Endothelial cell of umbilical vein (primary cell): Measurements from ENCODE around the gene PDE3B. TPM values are rescaled to one million over a fixed set of nuclear protein-coding genes. Genes with fewer than 3 reads are reported as not detected.

Experiments
- BruUV-seq: library from RNA; stranded (reverse); fragments of 400-500 nt; replicated peaks from 2 replicates; lab custom pipeline; 2021; lab: Mats Ljungman, UMichigan
- CTCF ChIA-PET: fragments of 300-600, 350-600 bp; sonication (Branson Sonifier 250); formaldehyde crosslinking; loops from one replicate; lab custom pipeline; 2021; ENCODE audit warnings: antibody characterized with exemption, inconsistent platforms; lab: Charles Lee
- POLR2A ChIA-PET: fragments of 300-600, 350-600 bp; sonication (Branson Sonifier 250); formaldehyde crosslinking; loops from one replicate; lab custom pipeline; 2021; ENCODE audit warnings: antibody characterized with exemption, inconsistent platforms; lab: Charles Lee
- DNase-seq: peaks from one replicate; pipeline ENCODE4 v3.0.0-alpha.2; 2011; ENCODE audit warnings: low read depth, low spot score
- FAIRE-seq: peaks from 2 replicates; lab custom pipeline; 2011; peaks lifted over from hg19 to GRCh38; lab: Jason Lieb, UNC
- H2AFZ ChIP-seq: 2 replicates; pipeline ENCODE4 v1.6.0; 2012; ENCODE audit warnings: low read depth, low read length, control low read depth, inconsistent platforms
- H3K27ac ChIP-seq: 2 replicates; pipeline ENCODE4 v1.5.1; 2011; ENCODE audit warnings: low read depth, mild to moderate bottlenecking, control low read depth, low read length, moderate library complexity; ENCODE audit not compliant: insufficient read depth
- H3K27me3 ChIP-seq, 2 experiments: 2 replicates each; pipeline versions ENCODE4 v1.6.0 to v1.6.1; 2011; ENCODE audit warnings: low read length in 2 of 2, mixed read lengths in 1 of 2; ENCODE audit not compliant: control insufficient read depth in 2 of 2, insufficient read depth in 2 of 2
- H3K36me3 ChIP-seq, 2 experiments: 2 replicates in 1 of 2; 3 replicates in 1 of 2; pipeline ENCODE4 v1.5.1; 2011; ENCODE audit warnings: low read length in 2 of 2, mild to moderate bottlenecking in 1 of 2, moderate library complexity in 1 of 2; ENCODE audit not compliant: control insufficient read depth in 2 of 2, insufficient read depth in 2 of 2; ENCODE audit errors: extremely low read depth in 1 of 2
- H3K4me1 ChIP-seq: 3 replicates; pipeline ENCODE4 v1.5.1; 2011; ENCODE audit warnings: mild to moderate bottlenecking, low read length; ENCODE audit not compliant: control insufficient read depth, insufficient read depth; ENCODE audit errors: extremely low read depth
- H3K4me2 ChIP-seq: 2 replicates; pipeline ENCODE4 v1.6.1; 2011; ENCODE audit warnings: low read length, control low read depth, mixed read lengths; ENCODE audit not compliant: insufficient read depth
- H3K4me3 ChIP-seq, 3 experiments: fragments of 200-600 bp in 1 of 3; sonication (generic), shearing (Covaris generic) in 1 of 3; replicated peaks in 1 of 3; 2 replicates each; pipeline ENCODE4 v1.5.1; 2011 to 2016; ENCODE audit warnings: control low read depth in 3 of 3, low read length in 3 of 3, mild to moderate bottlenecking in 2 of 3, inconsistent platforms in 1 of 3, low read depth in 1 of 3, moderate library complexity in 1 of 3; ENCODE audit not compliant: insufficient read depth in 1 of 3
- H3K79me2 ChIP-seq: 2 replicates; pipeline ENCODE4 v1.6.0; 2012; ENCODE audit warnings: low read length, inconsistent platforms; ENCODE audit not compliant: control insufficient read depth, insufficient read depth
- H3K9ac ChIP-seq: replicated peaks from 2 replicates; pipeline ENCODE3; 2011; ENCODE audit warnings: low read length, control low read depth; ENCODE audit not compliant: insufficient read depth; ENCODE audit errors: extremely low read depth
- H3K9me1 ChIP-seq: replicated peaks from 3 replicates; pipeline ENCODE4 v1.6.0; 2011; ENCODE audit warnings: mild to moderate bottlenecking, low read length; ENCODE audit not compliant: control insufficient read depth, insufficient read depth; ENCODE audit errors: extremely low read depth
- H3K9me3 ChIP-seq: replicated peaks from 2 replicates; pipeline ENCODE4 v1.5.1; 2012; ENCODE audit warnings: low read length, inconsistent platforms; ENCODE audit not compliant: control insufficient read depth, insufficient read depth
- H4K20me1 ChIP-seq: replicated peaks from 2 replicates; pipeline ENCODE3; 2011; ENCODE audit warnings: mild to moderate bottlenecking, low read length; ENCODE audit not compliant: control insufficient read depth, insufficient read depth; ENCODE audit errors: extremely low read depth
- CTCF ChIP-seq, 2 donors: IDR thresholded peaks; 1 replicate in 1 of 2; 2 replicates in 1 of 2; pipeline ENCODE4 v1.5.1; 2011; ENCODE audit warnings: low read length in 2 of 2, mild to moderate bottlenecking in 2 of 2, moderate library complexity in 2 of 2, control low read depth in 1 of 2, inconsistent platforms in 1 of 2, low read depth in 1 of 2; ENCODE audit not compliant: insufficient read depth in 1 of 2; ENCODE audit errors: extremely low read depth in 1 of 2
- EZH2 ChIP-seq: IDR thresholded peaks from 2 replicates; pipeline ENCODE4 v1.6.1; 2012; ENCODE audit warnings: borderline replicate concordance, low read depth, mild to moderate bottlenecking, moderate library complexity, low read length, inconsistent platforms; ENCODE audit not compliant: severe bottlenecking
- FOS ChIP-seq: IDR thresholded peaks from 2 replicates; pipeline ENCODE4 v1.6.1; 2011; ENCODE audit warnings: mild to moderate bottlenecking, low read length, moderate library complexity, borderline replicate concordance; ENCODE audit not compliant: insufficient read depth
- GATA2 ChIP-seq: IDR thresholded peaks from 2 replicates; pipeline ENCODE4 v1.7.0; 2011; ENCODE audit warnings: low read depth, mild to moderate bottlenecking, moderate library complexity, mixed read lengths, low read length; ENCODE audit not compliant: insufficient read length, insufficient read depth
- JUN ChIP-seq: IDR thresholded peaks from 2 replicates; pipeline ENCODE4 v1.6.1; 2011; ENCODE audit warnings: borderline replicate concordance, low read depth; ENCODE audit not compliant: insufficient read length, insufficient read depth
- MAX ChIP-seq: IDR thresholded peaks from 2 replicates; pipeline ENCODE4 v1.6.1; 2011; ENCODE audit not compliant: insufficient read depth, insufficient read length
- MYC ChIP-seq: IDR thresholded peaks from one replicate; pipeline ENCODE4 v1.6.1; 2011; ENCODE audit warnings: mild to moderate bottlenecking, low read depth, low read length
- POLR2A ChIP-seq: IDR thresholded peaks from 2 replicates; pipeline ENCODE4 v1.6.1; 2012; ENCODE audit warnings: low read depth, mild to moderate bottlenecking, control low read depth, low read length
- POLR2AphosphoS5 ChIP-seq: IDR thresholded peaks from 2 replicates; pipeline ENCODE4 v1.6.1; 2012; ENCODE audit warnings: low read depth, mild to moderate bottlenecking, control low read depth, low read length, moderate library complexity; ENCODE audit not compliant: insufficient read depth
- dilution Hi-C: fragments of 300-500 bp; cut with MboI; formaldehyde crosslinking; loops from one replicate; pipeline ENCODE4 v1.15.0; 2019; ENCODE audit warnings: low sequenced_read_pairs; ENCODE audit not compliant: extremely low pct_ligation_motif_present
- intact Hi-C: fragments of 100-400 bp; cut with micrococcal nuclease; formaldehyde crosslinking; loops from one replicate; pipeline ENCODE4 v1.10.0; 2022
- polyA plus RNA-seq, 4 experiments: library from polyadenylated mRNA; depleted of rRNA in 3 of 4; stranded (reverse) in 3 of 4; unstranded in 1 of 4; fragments of >200 nt; gene quantifications; 2 replicates each; pipeline versions ENCODE4 v1.2.1 to v1.2.3, GENCODE V29; 2011 to 2012; ENCODE audit warnings: missing spikeins in 1 of 4
- total RNA-seq: library from RNA; stranded (reverse); gene quantifications from 2 replicates; pipeline ENCODE4 v1.2.3, GENCODE V29; 2021

The PDE3B gene
- total and polyA plus RNA-seq, 2 donors (not counting 3 experiments of a cell fraction or from before 2014, with no cell fraction given): 0.26 to 1.9 TPM

- Histone ChIP-seq H3K4me2 (no peak overlapping the region), H3K79me2 (no peaks in the 10 kb centered on the region), H2AFZ (no peak overlapping the region), H4K20me1 (no peaks in the 10 kb centered on the region), H3K27ac (no peak overlapping the region), H3K9me1 (no peaks in the 10 kb centered on the region), H3K4me3 (no peak overlapping the region), H3K9me3 (no peaks in the 10 kb centered on the region), H3K4me1 (no peaks in the 10 kb centered on the region), H3K36me3 (no peaks in the 10 kb centered on the region), H3K27me3 (peaks cover 2 to 5% of the 10 kb centered on the region in 2 experiments), H3K9ac (no peak overlapping the region)
- DNase-seq (no peak), FAIRE-seq (no peak)
- POLR2A ChIA-PET: no interaction called here
- TF ChIP-seq CTCF (IDR thresholded peaks at IDR 0.05; ENCODE audit: extremely low read depth in 1 of 2, insufficient read depth in 1 of 2, low read depth in 1 of 2, low read length in 2 of 2) (no peak), MYC (no peak), POLR2A (no peak), JUN (no peak), GATA2 (no peak), MAX (no peak), POLR2AphosphoS5 (no peak), FOS (no peak), EZH2 (no peak)
- CTCF ChIA-PET: interaction anchor here (0.8 to 1.1 kb wide), 2 partner anchors 12 to 14 kb away, joined by 3 to 4 read pairs; no protein-coding TSS in a partner anchor
- dilution Hi-C loops: no loop called here
- intact Hi-C loops: no loop called here
- no TSS peak for BruUV-seq
Observed at GRCh38 chr11:14656536-14657457, 13.2 kb downstream of the PDE3B start.
